Stomach (tissue), 9 donors: ENCODE results near the gene DOP1A. TPM values are rescaled to one million over a fixed set of nuclear protein-coding genes. Genes with fewer than 3 reads are reported as not detected.

Experiments
- DNase-seq, 2 donors: peaks; one replicate each; pipeline versions ENCODE4 v3.0.0 to v3.0.0-alpha.2; 2013 to 2019
- H3K27ac ChIP-seq, 5 donors: fragments of 200-600 bp in 4 of 5; sonication (generic) in 4 of 5; one replicate each; pipeline ENCODE4 v1.5.1; 2013 to 2019; ENCODE audit warnings: mild to moderate bottlenecking in 1 of 5, moderate library complexity in 1 of 5
- H3K27me3 ChIP-seq, 3 donors: fragments of 200-600 bp; sonication (generic); one replicate each; pipeline ENCODE4 v1.5.1; 2017 to 2019; ENCODE audit warnings: mixed run types in 1 of 3
- H3K36me3 ChIP-seq, 4 donors: fragments of 200-600 bp; sonication (generic); 1 replicate in 3 of 4; 2 replicates in 1 of 4; pipeline ENCODE4 v1.5.1; 2016 to 2019
- H3K4me1 ChIP-seq, 4 donors: fragments of 200-600 bp; sonication (generic); one replicate each; pipeline ENCODE4 v1.5.1; 2016 to 2019
- H3K4me3 ChIP-seq, 4 donors: fragments of 200-600 bp; sonication (generic) in 3 of 4; one replicate each; pipeline ENCODE4 v1.5.1; 2016 to 2019; ENCODE audit warnings: mild to moderate bottlenecking in 1 of 4
- H3K9me3 ChIP-seq, 4 donors: fragments of 200-600 bp; sonication (generic); one replicate each; pipeline ENCODE4 v1.5.1; 2016 to 2019
- EP300 ChIP-seq: sonication (generic); formaldehyde crosslinking; IDR thresholded peaks from one replicate; pipeline ENCODE4 v1.6.1; 2017; ENCODE audit warnings: antibody characterized with exemption
- POLR2A ChIP-seq, 4 donors: fragments of 450-650 bp; IDR thresholded peaks; one replicate each; pipeline ENCODE4 v1.6.1; 2016; ENCODE audit warnings: antibody characterized with exemption in 4 of 4, control low read depth in 2 of 4, mild to moderate bottlenecking in 1 of 4, moderate library complexity in 1 of 4
- POLR2AphosphoS5 ChIP-seq, 3 donors: sonication (generic); formaldehyde crosslinking; IDR thresholded peaks; one replicate each; pipeline ENCODE4 v1.6.1; 2016; ENCODE audit warnings: antibody characterized with exemption in 3 of 3
- WGBS, 5 donors: extraction: QIAGEN DNeasy Blood & Tissue Kit in 3 of 5; methylation state at CpG; one replicate each; pipeline versions ENCODE4 v1.1.5 to v1.1.7; 2013 to 2018; 5-methylcytosine and 5-hydroxymethylcytosine counted together
- intact Hi-C: fragments of 100-400 bp; cut with DNase I; formaldehyde crosslinking; loops from one replicate; pipeline ENCODE4 v1.15.1; 2023; ENCODE audit warnings: low total_unique reads
- polyA plus RNA-seq, 3 donors: library from polyadenylated mRNA; stranded (reverse); fragments of 200-250 nt; gene quantifications; one replicate each; pipeline ENCODE4 v1.2.3, GENCODE V29; 2013
- total RNA-seq, 5 donors: library from RNA; depleted of rRNA; stranded (reverse); fragments of >200 nt; gene quantifications; one replicate each; pipeline versions ENCODE4 v1.1.0 to v1.2.3, GENCODE V29; 2014 to 2016
- TF ChIP-seq, protein P1 (sequence below), 7 experiments: fragments of 450-650 bp in 4 of 7; fragments of 200-600 bp in 3 of 7; sonication (generic) in 3 of 7; IDR thresholded peaks; one replicate each; pipeline ENCODE4 v1.5.1; 2016 to 2019; ENCODE audit warnings: antibody characterized with exemption in 7 of 7, control low read depth in 2 of 7, mild to moderate bottlenecking in 1 of 7
- donor health status: healthy with polysubstance abuse.
- donor health status: Bipolar disorder and iron deficiency.
- donor health status: healthy.

Gene DOP1A
- total and polyA plus RNA-seq, 8 donors = 2.6 to 68.3 (median 16.3) TPM

DNA sequence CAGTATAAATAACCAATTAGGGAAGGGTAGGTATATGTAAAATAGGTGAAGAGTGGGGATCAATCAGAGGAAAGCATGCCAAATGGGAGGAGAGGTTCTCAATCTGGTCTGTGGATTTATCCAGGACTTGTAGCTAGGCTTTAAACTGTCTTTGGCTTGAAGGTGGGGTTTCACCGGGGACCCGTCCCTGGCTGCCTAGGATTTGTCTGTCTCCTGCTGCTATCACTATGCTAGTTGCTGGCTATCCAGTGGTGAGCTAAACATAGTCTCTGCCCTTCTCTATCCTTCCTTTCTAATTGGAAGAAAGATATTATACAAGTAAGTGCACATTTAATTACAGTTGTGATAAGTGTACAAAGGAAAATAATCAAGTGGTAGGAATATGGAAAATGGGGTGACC lies 58.8 kb downstream of the DOP1A start:
- intact Hi-C loops = no loop called here
- Histone ChIP-seq H3K9me3 (no peaks in the 10 kb centered on the region), H3K27ac (no peak overlapping the region), H3K4me3 (no peak overlapping the region), H3K4me1 (no peaks in the 10 kb centered on the region), H3K36me3 (peaks cover 20 to 99% (median 88%) of the 10 kb centered on the region in 4 donors), H3K27me3 (no peaks in the 10 kb centered on the region)
- WGBS, 5 donors = 90 to 100% (median 97%) methylated on average over 2 of the region's 2 CpGs
- TF ChIP-seq POLR2AphosphoS5 (IDR thresholded peaks at IDR 0.05) = no peak
- no peak for TF ChIP-seq POLR2A (IDR thresholded peaks at IDR 0.05)
- TF ChIP-seq, protein P1, sequence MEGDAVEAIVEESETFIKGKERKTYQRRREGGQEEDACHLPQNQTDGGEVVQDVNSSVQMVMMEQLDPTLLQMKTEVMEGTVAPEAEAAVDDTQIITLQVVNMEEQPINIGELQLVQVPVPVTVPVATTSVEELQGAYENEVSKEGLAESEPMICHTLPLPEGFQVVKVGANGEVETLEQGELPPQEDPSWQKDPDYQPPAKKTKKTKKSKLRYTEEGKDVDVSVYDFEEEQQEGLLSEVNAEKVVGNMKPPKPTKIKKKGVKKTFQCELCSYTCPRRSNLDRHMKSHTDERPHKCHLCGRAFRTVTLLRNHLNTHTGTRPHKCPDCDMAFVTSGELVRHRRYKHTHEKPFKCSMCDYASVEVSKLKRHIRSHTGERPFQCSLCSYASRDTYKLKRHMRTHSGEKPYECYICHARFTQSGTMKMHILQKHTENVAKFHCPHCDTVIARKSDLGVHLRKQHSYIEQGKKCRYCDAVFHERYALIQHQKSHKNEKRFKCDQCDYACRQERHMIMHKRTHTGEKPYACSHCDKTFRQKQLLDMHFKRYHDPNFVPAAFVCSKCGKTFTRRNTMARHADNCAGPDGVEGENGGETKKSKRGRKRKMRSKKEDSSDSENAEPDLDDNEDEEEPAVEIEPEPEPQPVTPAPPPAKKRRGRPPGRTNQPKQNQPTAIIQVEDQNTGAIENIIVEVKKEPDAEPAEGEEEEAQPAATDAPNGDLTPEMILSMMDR (IDR thresholded peaks at IDR 0.05) = no peak
- TF ChIP-seq EP300 = no peak
- DNase-seq = no peak

DNA sequence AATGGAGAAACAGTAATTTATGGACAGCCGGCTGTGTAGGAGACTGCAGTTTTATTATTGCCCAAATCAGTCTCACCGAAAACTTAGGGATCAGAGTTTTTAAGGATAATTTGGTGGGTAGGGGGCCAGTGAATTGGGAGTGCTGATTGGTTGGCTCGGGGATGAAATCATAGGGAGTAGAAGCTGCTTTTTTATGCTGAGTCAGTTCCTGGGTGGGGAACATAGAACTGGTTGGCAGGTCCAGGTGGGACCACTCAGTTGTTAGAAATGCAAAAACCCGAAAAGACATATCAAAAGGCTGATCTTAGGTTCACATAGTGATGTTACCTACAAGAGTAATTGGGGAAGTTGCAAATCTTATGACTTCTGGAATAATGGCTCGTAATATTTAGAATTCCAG lies 59.3 kb downstream of the DOP1A start:
- H3K27me3 ChIP-seq = no peaks in the 10 kb centered on the region
- H3K9me3 ChIP-seq = no peaks in the 10 kb centered on the region
- peaks cover 23 to 99% (median 94%) of the 10 kb centered on the region in 4 donors for H3K36me3 ChIP-seq
- DNase-seq = no peak
- 93 to 98% (median 96%) methylated on average over 5 of the region's 5 CpGs for WGBS, 5 donors
- no peaks in the 10 kb centered on the region for H3K4me1 ChIP-seq
- H3K4me3 ChIP-seq = no peak overlapping the region
- TF ChIP-seq, protein P1 (IDR thresholded peaks at IDR 0.05) = no peak
- TF ChIP-seq POLR2AphosphoS5 (IDR thresholded peaks at IDR 0.05) (no peak), EP300 (no peak), POLR2A (IDR thresholded peaks at IDR 0.05) (no peak)
- intact Hi-C loops = no loop called here
- no peak overlapping the region for H3K27ac ChIP-seq

DNA sequence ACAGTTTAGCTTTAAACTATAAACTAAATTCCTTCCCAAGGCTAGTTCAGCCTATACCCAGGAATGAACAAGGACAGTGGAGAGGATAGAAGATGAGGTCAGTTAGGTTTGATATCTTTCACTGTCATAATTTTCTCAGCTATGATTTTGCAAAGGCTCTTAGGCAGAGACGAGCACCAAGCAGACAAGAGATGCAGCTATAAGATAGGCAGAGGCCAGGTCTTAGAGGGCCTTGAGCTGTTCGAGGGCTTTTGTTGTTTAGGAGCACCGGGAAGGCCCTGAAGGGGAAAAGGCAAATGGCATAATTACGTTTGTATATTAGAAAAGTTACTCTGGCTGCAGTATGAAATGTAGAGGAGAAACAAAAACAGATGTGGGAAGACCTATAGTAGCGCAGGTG lies 59.8 kb downstream of the DOP1A start:
- Histone ChIP-seq H3K27ac (no peak overlapping the region), H3K27me3 (no peaks in the 10 kb centered on the region), H3K4me1 (no peaks in the 10 kb centered on the region), H3K4me3 (no peak overlapping the region), H3K36me3 (peaks cover 27 to 100% (median 95%) of the 10 kb centered on the region in 4 donors), H3K9me3 (no peaks in the 10 kb centered on the region)
- no peak for DNase-seq
- intact Hi-C loops = no loop called here
- TF ChIP-seq EP300 = no peak
- TF ChIP-seq, protein P1 (IDR thresholded peaks at IDR 0.05) = no peak
- TF ChIP-seq POLR2AphosphoS5 (IDR thresholded peaks at IDR 0.05) = no peak
- no peak for TF ChIP-seq POLR2A (IDR thresholded peaks at IDR 0.05)
- WGBS, 5 donors = 89 to 93% (median 89%) methylated on average over 5 of the region's 5 CpGs

DNA sequence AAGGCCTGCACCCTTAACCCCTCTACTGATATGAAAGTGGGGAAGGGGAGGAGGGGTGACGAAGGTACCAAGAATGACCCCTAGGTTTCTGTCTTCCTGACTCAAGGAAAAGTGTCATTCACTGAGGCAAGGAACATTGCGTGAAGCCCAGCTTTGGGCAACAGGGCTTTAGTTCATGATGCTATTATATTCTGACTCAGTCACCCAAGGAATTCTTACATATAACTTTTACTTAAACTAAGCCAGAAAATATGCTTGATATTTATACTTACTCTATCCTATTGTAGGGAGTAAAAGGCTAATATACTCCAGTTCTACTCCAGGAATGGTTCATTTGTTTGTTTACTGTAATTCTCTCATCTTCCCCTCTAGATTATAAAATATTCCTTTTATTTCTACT lies 60.5 kb downstream of the DOP1A start:
- intact Hi-C loops = no loop called here
- Histone ChIP-seq H3K36me3 (peaks cover 28 to 100% (median 95%) of the 10 kb centered on the region in 4 donors), H3K9me3 (no peaks in the 10 kb centered on the region), H3K27me3 (no peaks in the 10 kb centered on the region), H3K4me1 (no peaks in the 10 kb centered on the region), H3K27ac (no peak overlapping the region), H3K4me3 (no peak overlapping the region)
- TF ChIP-seq, protein P1 (IDR thresholded peaks at IDR 0.05) = no peak
- no peak for TF ChIP-seq POLR2AphosphoS5 (IDR thresholded peaks at IDR 0.05)
- no peak for TF ChIP-seq POLR2A (IDR thresholded peaks at IDR 0.05)
- TF ChIP-seq EP300 = no peak
- DNase-seq = no peak
- WGBS, 5 donors = 86 to 94% (median 94%) methylated on average over 2 of the region's 2 CpGs
